OCI-LY7 (cell line): Measurements from ENCODE around the gene CCDC198. TPM values are rescaled to one million over a fixed set of nuclear protein-coding genes. Genes with fewer than 3 reads are reported as not detected.
A peak's percentile ranks its signal among the peaks of the same experiment; 100 is the strongest.

ENCODE experiments used
- BruUV-seq: library from RNA; stranded (reverse); fragments of 400-500 nt; replicated peaks from 2 replicates; lab custom pipeline; 2021; lab: Mats Ljungman, UMichigan
- CTCF ChIA-PET: fragments of 300-600 bp; sonication (Branson Sonifier 250); formaldehyde crosslinking; loops from one replicate; lab custom pipeline; 2022; ENCODE audit warnings: antibody characterized with exemption; ENCODE audit not compliant: unreplicated experiment; lab: Charles Lee
- POLR2A ChIA-PET: fragments of 300-600 bp; sonication (Branson Sonifier 250); formaldehyde crosslinking; loops from one replicate; lab custom pipeline; 2022; ENCODE audit warnings: antibody characterized with exemption; lab: Charles Lee
- DNase-seq: peaks from one replicate; pipeline ENCODE4 v3.0.0-alpha.2; 2015; ENCODE audit warnings: low spot score
- H2AFZ ChIP-seq: fragments of 200-600 bp; sonication (generic), shearing (Covaris generic); 2 replicates; pipeline ENCODE4 v1.6.1; 2014; ENCODE audit warnings: mild to moderate bottlenecking, antibody characterized with exemption, low read length, moderate library complexity
- H3K27ac ChIP-seq: fragments of 200-600 bp; sonication (generic); 2 replicates; pipeline ENCODE4 v1.5.1; 2014; ENCODE audit warnings: mixed run types, low read depth, mild to moderate bottlenecking, moderate library complexity, low read length, inconsistent platforms; ENCODE audit not compliant: poor library complexity, severe bottlenecking
- H3K36me3 ChIP-seq: fragments of 200-600 bp; sonication (generic); 2 replicates; pipeline ENCODE4 v1.6.1; 2014; ENCODE audit warnings: mild to moderate bottlenecking, antibody characterized with exemption, low read length, moderate library complexity, mixed read lengths; ENCODE audit not compliant: insufficient read depth
- H3K4me1 ChIP-seq: fragments of 200-600 bp; sonication (generic); 2 replicates; pipeline ENCODE4 v1.5.1; 2014; ENCODE audit warnings: mild to moderate bottlenecking, low read length; ENCODE audit not compliant: insufficient read depth, poor library complexity, severe bottlenecking
- H3K4me2 ChIP-seq: fragments of 200-600 bp; sonication (generic); 2 replicates; pipeline ENCODE4 v1.6.1; 2014; ENCODE audit warnings: mild to moderate bottlenecking, low read length
- H3K4me3 ChIP-seq: fragments of 200-600 bp; sonication (generic); 2 replicates; pipeline ENCODE4 v1.5.1; 2014; ENCODE audit warnings: mild to moderate bottlenecking, low read depth, low read length; ENCODE audit not compliant: poor library complexity, severe bottlenecking
- H3K79me2 ChIP-seq: fragments of 200-600 bp; sonication (generic); 2 replicates; pipeline ENCODE4 v1.6.1; 2016; ENCODE audit warnings: low read depth, mild to moderate bottlenecking, low read length, moderate library complexity, mixed read lengths; ENCODE audit not compliant: insufficient read depth
- H3K9me2 ChIP-seq: fragments of 200-600 bp; sonication (generic); 2 replicates; pipeline ENCODE4 v1.6.1; 2016; ENCODE audit warnings: mild to moderate bottlenecking, low read length, mixed read lengths; ENCODE audit not compliant: insufficient read depth
- H3K9me3 ChIP-seq: fragments of 200-600 bp; sonication (generic); 2 replicates; pipeline ENCODE4 v1.6.1; 2014; ENCODE audit warnings: mild to moderate bottlenecking, mixed run types, low read length, mixed read lengths
- H4K20me1 ChIP-seq: fragments of 200-600 bp; sonication (generic); 2 replicates; pipeline ENCODE4 v1.6.1; 2014; ENCODE audit warnings: mild to moderate bottlenecking, antibody characterized with exemption, low read length, moderate library complexity, mixed read lengths; ENCODE audit not compliant: insufficient read depth
- EZH2phosphoT487 ChIP-seq: fragments of 200-600 bp; sonication (generic); IDR thresholded peaks from 2 replicates; pipeline ENCODE4 v1.6.1; 2018; ENCODE audit warnings: low read depth, borderline replicate concordance, mild to moderate bottlenecking, mixed run types, antibody characterized with exemption, low read length, moderate library complexity, mixed read lengths
- intact Hi-C: fragments of 100-400 bp; cut with micrococcal nuclease; formaldehyde crosslinking; loops from one replicate; pipeline ENCODE4 v1.10.0; 2022; ENCODE audit not compliant: unreplicated experiment
- total RNA-seq, 2 experiments: library from RNA; depleted of rRNA in 1 of 2; stranded (reverse); fragments of >200 nt in 1 of 2; shearing (Covaris generic) in 1 of 2; gene quantifications; 2 replicates each; pipeline ENCODE4 v1.2.3, GENCODE V29; 2014 to 2022
- TF ChIP-seq, protein P1 (sequence below): fragments of 200-600 bp; sonication (generic); conservative IDR thresholded peaks from 2 replicates; pipeline ENCODE4 v1.5.1; 2014; ENCODE audit warnings: mild to moderate bottlenecking, antibody characterized with exemption, low read length, moderate library complexity, mixed read lengths

The CCDC198 gene
- total RNA-seq, 2 experiments from 2014 or later = not detected

DNA sequence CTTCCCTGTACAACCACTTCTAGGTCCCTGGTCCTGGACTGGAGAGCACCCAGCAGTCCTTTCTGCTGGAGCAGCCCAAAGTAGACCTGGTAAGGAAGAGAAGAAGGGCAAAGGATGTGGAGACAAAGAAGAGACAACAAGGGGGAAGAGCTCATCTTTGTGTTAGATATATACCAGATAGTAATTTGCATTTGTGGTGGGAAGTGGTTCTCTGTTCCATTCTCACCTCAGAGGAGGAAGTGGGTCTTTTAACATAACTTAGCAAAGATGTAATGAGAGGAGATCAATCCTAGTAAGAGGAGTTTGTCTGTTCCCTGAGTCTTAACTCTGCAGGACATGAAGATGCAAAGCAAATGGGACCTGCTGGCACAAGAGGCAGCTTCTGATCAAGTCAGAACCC is 8.0 kb downstream of the CCDC198 start:
- H2AFZ ChIP-seq = peak overlapping the region; percentile 26; the same call in 1 of the 2 replicates
- TF ChIP-seq, protein P1, sequence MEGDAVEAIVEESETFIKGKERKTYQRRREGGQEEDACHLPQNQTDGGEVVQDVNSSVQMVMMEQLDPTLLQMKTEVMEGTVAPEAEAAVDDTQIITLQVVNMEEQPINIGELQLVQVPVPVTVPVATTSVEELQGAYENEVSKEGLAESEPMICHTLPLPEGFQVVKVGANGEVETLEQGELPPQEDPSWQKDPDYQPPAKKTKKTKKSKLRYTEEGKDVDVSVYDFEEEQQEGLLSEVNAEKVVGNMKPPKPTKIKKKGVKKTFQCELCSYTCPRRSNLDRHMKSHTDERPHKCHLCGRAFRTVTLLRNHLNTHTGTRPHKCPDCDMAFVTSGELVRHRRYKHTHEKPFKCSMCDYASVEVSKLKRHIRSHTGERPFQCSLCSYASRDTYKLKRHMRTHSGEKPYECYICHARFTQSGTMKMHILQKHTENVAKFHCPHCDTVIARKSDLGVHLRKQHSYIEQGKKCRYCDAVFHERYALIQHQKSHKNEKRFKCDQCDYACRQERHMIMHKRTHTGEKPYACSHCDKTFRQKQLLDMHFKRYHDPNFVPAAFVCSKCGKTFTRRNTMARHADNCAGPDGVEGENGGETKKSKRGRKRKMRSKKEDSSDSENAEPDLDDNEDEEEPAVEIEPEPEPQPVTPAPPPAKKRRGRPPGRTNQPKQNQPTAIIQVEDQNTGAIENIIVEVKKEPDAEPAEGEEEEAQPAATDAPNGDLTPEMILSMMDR = no peak
- no peak for TF ChIP-seq EZH2phosphoT487
- H3K4me2 ChIP-seq = peak overlapping the region; percentile 66
- ChIA-PET POLR2A (interaction anchor here (0.6 to 2.0 kb wide), 9 partner anchors 10 to 126 kb away, joined by 3 to 11 read pairs (median 3); partner anchors contain the start of gene NAA30), CTCF (interaction anchor here (1.0 to 1.4 kb wide), 2 partner anchors 22 to 23 kb away, joined by 3 to 4 read pairs; no protein-coding TSS in a partner anchor)
- no peaks in the 10 kb centered on the region for H3K79me2 ChIP-seq
- BruUV-seq = no TSS peak
- no peaks in the 10 kb centered on the region for H3K9me3 ChIP-seq
- peak overlapping the region; percentile 23 for H3K27ac ChIP-seq
- H3K36me3 ChIP-seq = no peaks in the 10 kb centered on the region
- H3K4me3 ChIP-seq = peak overlapping the region; percentile 19
- intact Hi-C loops = loop anchor here (2.0 kb wide), 1 partner anchor 587 kb away; no protein-coding TSS in a partner anchor
- no peaks in the 10 kb centered on the region for H4K20me1 ChIP-seq
- no peaks in the 10 kb centered on the region for H3K9me2 ChIP-seq
- DNase-seq = peak; percentile 71
- H3K4me1 ChIP-seq = peaks cover 40% of the 10 kb centered on the region

DNA sequence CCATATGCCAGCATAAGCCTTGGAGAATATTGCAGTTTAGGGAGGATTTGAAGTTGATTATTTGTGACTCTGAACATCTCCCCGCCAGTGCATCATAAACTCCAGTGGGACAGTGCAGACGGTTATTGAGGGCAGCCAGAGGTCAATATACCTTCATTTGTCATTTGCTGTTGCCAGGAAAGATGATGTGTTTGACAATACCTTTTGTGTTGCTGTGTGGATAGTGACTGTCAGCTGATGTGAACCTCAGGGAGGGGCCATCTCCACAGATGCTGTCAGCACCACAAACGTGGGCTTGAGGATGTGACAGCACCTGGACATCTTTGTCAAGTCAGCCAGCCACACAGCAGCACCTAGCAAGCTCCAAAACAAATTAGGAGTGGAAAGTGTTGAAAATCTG is 11.5 kb downstream of the CCDC198 start:
- intact Hi-C loops = loop anchor here (5.0 kb wide), 1 partner anchor 90 kb away; the partner anchor contains the start of gene NAA30
- no peak overlapping the region for H3K27ac ChIP-seq
- no peaks in the 10 kb centered on the region for H4K20me1 ChIP-seq
- peak; percentile 30 for DNase-seq
- no peaks in the 10 kb centered on the region for H3K79me2 ChIP-seq
- no peak overlapping the region for H3K4me3 ChIP-seq
- ChIA-PET POLR2A (interaction anchor here (0.6 to 1.0 kb wide), 4 partner anchors 8 to 82 kb away, joined by 3 read pairs; no protein-coding TSS in a partner anchor), CTCF (no interaction called here)
- TF ChIP-seq, protein P1 = no peak
- no peak for TF ChIP-seq EZH2phosphoT487
- no peaks in the 10 kb centered on the region for H3K9me3 ChIP-seq
- H3K4me2 ChIP-seq = no peak overlapping the region
- peaks cover 52% of the 10 kb centered on the region for H3K4me1 ChIP-seq
- H2AFZ ChIP-seq = peak overlapping the region; percentile 29; the same call in 1 of the 2 replicates
- H3K36me3 ChIP-seq = no peaks in the 10 kb centered on the region
- BruUV-seq = no TSS peak
- H3K9me2 ChIP-seq = no peaks in the 10 kb centered on the region

DNA sequence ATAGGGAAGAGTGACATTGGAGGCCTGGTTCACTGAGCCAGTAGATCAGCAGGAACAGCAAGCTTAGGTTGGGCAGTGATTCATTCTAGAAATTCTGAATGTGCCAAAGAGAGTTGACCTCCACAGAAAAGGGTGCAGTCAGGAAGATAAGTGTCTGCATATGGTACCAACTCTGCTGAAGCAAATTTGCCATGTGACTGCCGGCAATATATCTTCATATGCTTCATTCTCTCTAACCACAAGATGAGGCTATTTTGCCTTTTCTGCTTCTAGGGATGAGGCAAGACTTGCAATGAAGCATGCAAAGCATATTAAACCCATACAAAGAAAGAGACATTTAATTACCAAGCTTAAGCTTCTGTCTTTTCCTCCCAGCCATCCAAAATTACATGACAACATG is 13.6 kb downstream of the CCDC198 start:
- no peaks in the 10 kb centered on the region for H3K79me2 ChIP-seq
- H3K9me2 ChIP-seq = no peaks in the 10 kb centered on the region
- peak overlapping the region; percentile 13; the same call in 1 of the 2 replicates for H3K4me2 ChIP-seq
- no peaks in the 10 kb centered on the region for H4K20me1 ChIP-seq
- DNase-seq = peak; percentile 39
- H3K9me3 ChIP-seq = no peaks in the 10 kb centered on the region
- H3K4me3 ChIP-seq = no peak overlapping the region
- BruUV-seq = no TSS peak
- ChIA-PET POLR2A (interaction anchor here (1.8 kb wide), 1 partner anchor 10 kb away, joined by 6 read pairs; no protein-coding TSS in a partner anchor), CTCF (interaction anchor here (1.1 kb wide), 1 partner anchor 13 kb away, joined by 3 read pairs; no protein-coding TSS in a partner anchor)
- H3K27ac ChIP-seq = no peak overlapping the region
- peaks cover 32% of the 10 kb centered on the region for H3K4me1 ChIP-seq
- intact Hi-C loops = loop anchor here (5.0 kb wide), 1 partner anchor 88 kb away; the partner anchor contains the start of gene NAA30
- H3K36me3 ChIP-seq = no peaks in the 10 kb centered on the region
- peak overlapping the region; percentile 5; the same call in 1 of the 2 replicates for H2AFZ ChIP-seq
- TF ChIP-seq EZH2phosphoT487 = no peak
- TF ChIP-seq, protein P1 = no peak
